ENCODE data around the gene TANGO2.

Gene TANGO2

DNA sequence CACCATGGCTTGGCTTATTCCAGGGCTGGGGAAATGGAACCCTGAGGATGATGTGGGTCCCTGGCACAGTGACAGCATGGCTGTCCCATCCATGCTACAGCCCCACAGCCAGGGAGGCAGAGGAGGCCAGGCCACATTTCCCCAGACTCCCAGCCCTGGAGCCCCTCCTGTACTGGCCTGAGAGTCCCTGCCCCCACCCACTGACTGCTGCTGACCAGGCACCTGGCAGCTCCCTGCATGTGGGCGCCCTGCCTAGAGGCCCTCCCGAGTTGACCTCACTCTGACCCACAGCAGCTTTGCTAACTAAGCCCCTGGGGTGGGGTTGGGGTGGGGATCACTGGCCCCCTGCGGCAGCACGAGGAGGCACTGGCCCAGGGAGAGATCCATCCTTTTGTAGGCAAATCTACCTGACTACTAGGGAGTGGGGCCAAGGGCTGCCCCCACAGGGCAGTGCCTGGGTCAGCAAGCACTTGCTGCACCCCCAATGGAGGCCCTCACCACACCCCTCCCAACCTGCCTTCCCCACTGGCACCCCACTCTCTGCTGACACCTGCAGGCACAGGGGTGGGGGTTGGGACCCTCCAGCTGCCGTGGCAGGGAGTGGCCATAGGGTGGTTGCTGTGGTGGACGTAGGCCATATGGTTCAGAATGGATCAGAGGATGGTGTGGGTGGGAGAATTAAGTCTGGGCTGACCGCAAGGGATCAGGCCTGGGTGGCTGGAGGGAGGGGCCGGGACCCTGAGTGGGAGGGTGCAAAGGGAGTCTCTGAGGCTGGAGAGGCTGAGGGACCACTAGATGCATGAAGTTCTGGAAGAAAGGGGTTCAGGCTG is 21.7 kb upstream of the TANGO2 start:
- no peak overlapping the region for H3K9ac ChIP-seq (ENCODE audit: low read length)
- peaks cover 15% of the 10 kb centered on the region for H3K9me3 ChIP-seq (ENCODE audit: control insufficient read depth, low read length)
- H3K36me3 ChIP-seq (ENCODE audit: control insufficient read depth, insufficient read depth, low read length, severe bottlenecking), result no peaks in the 10 kb centered on the region
- DNase-seq (ENCODE audit: low read depth), result no peak
- peaks cover 26% of the 10 kb centered on the region for H3K4me1 ChIP-seq (ENCODE audit: control insufficient read depth, insufficient read depth, low read length)
- no peak overlapping the region for H3K4me3 ChIP-seq (ENCODE audit: low read length)
- H3K27me3 ChIP-seq (replicated peaks; ENCODE audit: control insufficient read depth, insufficient read depth, low read length), result peaks cover 8% of the 10 kb centered on the region

- Histone ChIP-seq H3K4me1 (ENCODE audit: control insufficient read depth, insufficient read depth, low read length) (peaks cover 21% of the 10 kb centered on the region), H3K4me3 (ENCODE audit: low read length) (no peak overlapping the region), H3K36me3 (ENCODE audit: control insufficient read depth, insufficient read depth, low read length, severe bottlenecking) (no peaks in the 10 kb centered on the region), H3K27me3 (replicated peaks; ENCODE audit: control insufficient read depth, insufficient read depth, low read length) (peaks cover 8% of the 10 kb centered on the region), H3K9ac (ENCODE audit: low read length) (no peak overlapping the region), H3K9me3 (ENCODE audit: control insufficient read depth, low read length) (peaks cover 24% of the 10 kb centered on the region)
- no peak for DNase-seq (ENCODE audit: low read depth)
These were observed 20.4 kb upstream of the TANGO2 start for GRCh38 chr22:20000246-20001081.

DNA sequence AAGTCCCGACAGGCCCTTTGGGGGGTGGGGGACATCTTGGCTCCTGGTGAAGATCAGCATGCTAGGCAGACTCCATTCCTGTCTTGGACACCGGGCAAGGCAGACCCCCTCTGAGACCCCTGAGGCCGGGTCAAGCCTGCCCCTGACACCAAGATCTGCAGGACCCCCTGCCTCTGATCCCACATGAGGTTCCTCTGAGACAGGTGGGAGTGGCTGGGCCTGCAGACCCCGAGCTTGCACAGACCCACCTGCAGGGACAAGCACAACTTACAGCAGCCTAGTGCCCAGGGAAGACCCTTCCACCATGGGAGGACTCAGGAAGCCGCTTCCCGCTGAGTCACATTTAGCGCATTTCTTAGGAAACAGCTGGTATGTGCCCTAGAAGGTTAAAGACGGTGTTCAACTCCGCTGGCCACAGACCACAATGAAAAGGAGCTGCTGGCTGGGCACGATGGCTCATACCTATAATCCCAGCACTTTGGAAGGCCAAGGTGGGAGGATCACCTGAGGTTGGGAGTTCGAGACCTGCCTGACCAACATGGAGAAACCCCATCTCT is 19.8 kb upstream of the TANGO2 start:
- Histone ChIP-seq H3K27me3 (replicated peaks; ENCODE audit: control insufficient read depth, insufficient read depth, low read length) (peaks cover 8% of the 10 kb centered on the region), H3K9me3 (ENCODE audit: control insufficient read depth, low read length) (peaks cover 24% of the 10 kb centered on the region), H3K9ac (ENCODE audit: low read length) (no peak overlapping the region), H3K4me1 (ENCODE audit: control insufficient read depth, insufficient read depth, low read length) (peaks cover 14% of the 10 kb centered on the region), H3K4me3 (ENCODE audit: low read length) (no peak overlapping the region), H3K36me3 (ENCODE audit: control insufficient read depth, insufficient read depth, low read length, severe bottlenecking) (no peaks in the 10 kb centered on the region)
- DNase-seq (ENCODE audit: low read depth), result no peak

DNA sequence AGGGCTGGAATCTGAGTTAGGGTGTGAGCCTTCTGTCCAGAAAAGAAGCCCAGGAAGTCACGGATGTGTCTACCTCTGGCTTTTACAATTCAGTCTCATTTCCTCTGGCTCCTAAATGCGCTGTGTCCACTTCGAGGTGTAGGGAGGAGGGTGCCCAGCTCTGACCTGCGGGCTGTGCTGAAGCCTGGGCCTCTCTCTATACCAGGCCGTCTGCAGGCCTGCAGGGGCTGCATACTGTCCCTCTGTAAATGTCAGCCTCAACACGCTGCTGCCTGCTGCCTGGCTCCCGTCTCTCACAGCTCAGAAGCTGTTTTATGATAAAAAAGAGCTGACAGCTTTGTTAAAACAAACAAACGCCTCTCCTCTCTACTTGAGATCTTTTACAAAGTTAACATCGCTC is 18.8 kb upstream of the TANGO2 start:
- peaks cover 5% of the 10 kb centered on the region for H3K27me3 ChIP-seq (replicated peaks; ENCODE audit: control insufficient read depth, insufficient read depth, low read length)
- H3K4me1 ChIP-seq (ENCODE audit: control insufficient read depth, insufficient read depth, low read length), result peaks cover 5% of the 10 kb centered on the region
- H3K9me3 ChIP-seq (ENCODE audit: control insufficient read depth, low read length), result peaks cover 24% of the 10 kb centered on the region
- no peak overlapping the region for H3K9ac ChIP-seq (ENCODE audit: low read length)
- DNase-seq (ENCODE audit: low read depth), result no peak
- no peak overlapping the region for H3K4me3 ChIP-seq (ENCODE audit: low read length)
- no peaks in the 10 kb centered on the region for H3K36me3 ChIP-seq (ENCODE audit: control insufficient read depth, insufficient read depth, low read length, severe bottlenecking)

GRCh38 chr22:20002636-20003035 is 18.3 kb upstream of the TANGO2 start:
- peaks cover 4% of the 10 kb centered on the region for H3K4me1 ChIP-seq (ENCODE audit: control insufficient read depth, insufficient read depth, low read length)
- DNase-seq (ENCODE audit: low read depth), result no peak
- H3K27me3 ChIP-seq (replicated peaks; ENCODE audit: control insufficient read depth, insufficient read depth, low read length), result peaks cover 3% of the 10 kb centered on the region

DNA sequence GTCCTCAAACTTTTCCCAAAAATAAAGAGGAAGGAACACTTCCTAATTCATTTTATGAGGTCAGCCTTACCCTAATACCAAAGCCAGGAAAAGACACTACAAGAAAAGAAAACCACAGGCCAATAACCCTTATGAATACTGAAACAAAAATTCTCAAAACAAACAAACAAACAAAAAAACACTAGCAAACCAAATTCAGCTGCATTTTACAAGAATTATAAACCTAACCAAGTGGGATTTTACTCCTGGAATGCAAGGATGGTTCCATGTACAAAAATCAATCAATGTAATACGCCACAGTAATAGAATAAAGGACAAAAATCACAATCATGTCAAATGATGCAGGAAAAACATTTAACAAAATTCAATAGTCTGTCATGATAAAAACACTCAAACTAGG is 17.6 kb upstream of the TANGO2 start:
- DNase-seq (ENCODE audit: low read depth), result no peak
- Histone ChIP-seq H3K9me3 (ENCODE audit: control insufficient read depth, low read length) (peaks cover 24% of the 10 kb centered on the region), H3K9ac (ENCODE audit: low read length) (no peak overlapping the region)

More at GRCh38 chr22:20002636-20003035, 18.3 kb upstream of the TANGO2 start:
- no peak overlapping the region for H3K4me3 ChIP-seq (ENCODE audit: low read length)
- H3K36me3 ChIP-seq (ENCODE audit: control insufficient read depth, insufficient read depth, low read length, severe bottlenecking), result no peaks in the 10 kb centered on the region
- H3K9ac ChIP-seq (ENCODE audit: low read length), result no peak overlapping the region
- peaks cover 24% of the 10 kb centered on the region for H3K9me3 ChIP-seq (ENCODE audit: control insufficient read depth, low read length)

GRCh38 chr22:20004464-20004863 is 16.4 kb upstream of the TANGO2 start:
- no peak overlapping the region for H3K4me3 ChIP-seq (ENCODE audit: low read length)
- no peak overlapping the region for H3K9ac ChIP-seq (ENCODE audit: low read length)
- peaks cover 24% of the 10 kb centered on the region for H3K9me3 ChIP-seq (ENCODE audit: control insufficient read depth, low read length)
- DNase-seq (ENCODE audit: low read depth), result no peak
- H3K36me3 ChIP-seq (ENCODE audit: control insufficient read depth, insufficient read depth, low read length, severe bottlenecking), result no peaks in the 10 kb centered on the region
- H3K27me3 ChIP-seq (replicated peaks; ENCODE audit: control insufficient read depth, insufficient read depth, low read length), result peaks cover 11% of the 10 kb centered on the region
- no peaks in the 10 kb centered on the region for H3K4me1 ChIP-seq (ENCODE audit: control insufficient read depth, insufficient read depth, low read length)

More for the DNA sequence above, 17.6 kb upstream of the TANGO2 start:
- Histone ChIP-seq H3K4me3 (ENCODE audit: low read length) (no peak overlapping the region), H3K27me3 (replicated peaks; ENCODE audit: control insufficient read depth, insufficient read depth, low read length) (peaks cover 3% of the 10 kb centered on the region), H3K4me1 (ENCODE audit: control insufficient read depth, insufficient read depth, low read length) (peaks cover 4% of the 10 kb centered on the region), H3K36me3 (ENCODE audit: control insufficient read depth, insufficient read depth, low read length, severe bottlenecking) (no peaks in the 10 kb centered on the region)

DNA sequence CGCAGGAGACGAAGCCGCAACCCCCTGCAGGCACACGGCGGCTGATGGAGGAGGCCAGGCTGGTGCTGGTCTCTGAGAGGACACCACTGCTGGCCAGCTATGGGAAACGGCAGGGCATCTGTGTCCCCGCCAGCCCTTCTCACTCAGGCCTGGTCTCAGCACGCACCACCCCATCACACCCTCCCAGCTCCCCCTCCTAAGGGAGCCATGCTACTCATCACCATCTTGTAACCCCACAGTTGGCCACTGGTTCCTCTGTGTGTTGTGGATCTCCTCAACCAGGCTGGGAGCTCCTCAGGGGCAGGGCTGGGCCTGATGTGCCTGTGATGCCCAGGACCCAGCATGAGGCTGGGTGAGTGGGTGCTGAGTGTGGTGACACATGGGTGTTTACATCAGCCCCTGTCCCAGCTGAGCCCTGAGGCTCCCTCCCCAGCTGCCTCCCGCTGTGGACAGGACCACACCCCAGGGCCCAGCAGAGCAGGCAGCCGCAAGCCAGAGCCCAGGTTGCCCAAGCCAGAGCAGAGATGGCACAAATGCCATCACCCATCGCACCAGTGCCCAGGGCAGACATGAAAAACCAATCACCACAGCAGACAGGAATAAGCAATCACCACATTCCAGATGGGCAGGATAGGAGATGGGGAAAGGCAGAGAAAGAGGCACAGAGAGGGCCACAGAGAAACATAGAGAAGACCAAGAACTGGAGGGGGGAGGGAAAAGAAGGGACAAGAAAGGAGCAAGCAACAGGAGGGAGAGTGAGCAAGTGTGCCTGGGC is 12.5 kb upstream of the TANGO2 start:
- DNase-seq (ENCODE audit: low read depth), result no peak
- H3K9ac ChIP-seq (ENCODE audit: low read length), result no peak overlapping the region
- no peak overlapping the region for H3K4me3 ChIP-seq (ENCODE audit: low read length)
- no peaks in the 10 kb centered on the region for H3K36me3 ChIP-seq (ENCODE audit: control insufficient read depth, insufficient read depth, low read length, severe bottlenecking)
- peaks cover 16% of the 10 kb centered on the region for H3K9me3 ChIP-seq (ENCODE audit: control insufficient read depth, low read length)
- H3K4me1 ChIP-seq (ENCODE audit: control insufficient read depth, insufficient read depth, low read length), result no peaks in the 10 kb centered on the region
- peaks cover 11% of the 10 kb centered on the region for H3K27me3 ChIP-seq (replicated peaks; ENCODE audit: control insufficient read depth, insufficient read depth, low read length)

- peaks cover 10% of the 10 kb centered on the region for H3K9me3 ChIP-seq (ENCODE audit: control insufficient read depth, low read length)
- no peaks in the 10 kb centered on the region for H3K36me3 ChIP-seq (ENCODE audit: control insufficient read depth, insufficient read depth, low read length, severe bottlenecking)
- no peaks in the 10 kb centered on the region for H3K4me1 ChIP-seq (ENCODE audit: control insufficient read depth, insufficient read depth, low read length)
- peaks cover 11% of the 10 kb centered on the region for H3K27me3 ChIP-seq (replicated peaks; ENCODE audit: control insufficient read depth, insufficient read depth, low read length)
- no peak overlapping the region for H3K4me3 ChIP-seq (ENCODE audit: low read length)
- H3K9ac ChIP-seq (ENCODE audit: low read length), result no peak overlapping the region
- no peak for DNase-seq (ENCODE audit: low read depth)
These were observed 11.9 kb upstream of the TANGO2 start for GRCh38 chr22:20009018-20009491.

GRCh38 chr22:20009582-20010306 is 11.2 kb upstream of the TANGO2 start:
- Histone ChIP-seq H3K9me3 (ENCODE audit: control insufficient read depth, low read length) (peaks cover 3% of the 10 kb centered on the region), H3K9ac (ENCODE audit: low read length) (no peak overlapping the region), H3K4me3 (ENCODE audit: low read length) (no peak overlapping the region), H3K36me3 (ENCODE audit: control insufficient read depth, insufficient read depth, low read length, severe bottlenecking) (no peaks in the 10 kb centered on the region), H3K27me3 (replicated peaks; ENCODE audit: control insufficient read depth, insufficient read depth, low read length) (peaks cover 11% of the 10 kb centered on the region), H3K4me1 (ENCODE audit: control insufficient read depth, insufficient read depth, low read length) (no peaks in the 10 kb centered on the region)
- no peak for DNase-seq (ENCODE audit: low read depth)

Measured in adipocyte (in vitro differentiated cells).